ENCODE measurements around the gene CIDEC. TPM values are rescaled to one million over a fixed set of nuclear protein-coding genes. Genes with fewer than 3 reads are reported as not detected.
"Not testable (repeated sequence)": the region's sequence is repeated elsewhere in the genome, so short reads cannot be mapped to it uniquely, and the experiment has no call there.

Gene CIDEC
- total RNA-seq, 4 donors from 2014 or later, result 0.35 to 12.4 (median 1.6) TPM; not detected in 1

GRCh38 chr3:9878700-9879099, 1.4 kb downstream of the CIDEC start:
- 80% methylated on average over 1 to 4 of the region's 5 CpGs for WGBS, 2 donors (ENCODE audit: low coverage in 1 of 2)
- no peaks in the 10 kb centered on the region for H3K4me1 ChIP-seq
- no peak for ATAC-seq
- H3K27me3 ChIP-seq, result no peaks in the 10 kb centered on the region
- H3K27ac ChIP-seq, result no peak overlapping the region
- H3K4me3 ChIP-seq, result no peak overlapping the region
- no peaks in the 10 kb centered on the region for H3K36me3 ChIP-seq
- H3K9me3 ChIP-seq, result no peaks in the 10 kb centered on the region
- TF ChIP-seq EP300 (IDR thresholded peaks at IDR 0.05) (no peak), CTCF (IDR thresholded peaks at IDR 0.05) (no peak), POLR2A (IDR thresholded peaks at IDR 0.05) (no peak), POLR2AphosphoS5 (IDR thresholded peaks at IDR 0.05) (no peak)

GRCh38 chr3:9876991-9877390, 3.1 kb downstream of the CIDEC start:
- Histone ChIP-seq H3K27me3 (no peaks in the 10 kb centered on the region), H3K4me3 (no peak overlapping the region), H3K9me3 (no peaks in the 10 kb centered on the region), H3K4me1 (no peaks in the 10 kb centered on the region), H3K36me3 (no peaks in the 10 kb centered on the region), H3K27ac (no peak overlapping the region)
- WGBS, 2 donors (ENCODE audit: low coverage in 1 of 2), result 100% methylated on average over 3 of the region's 12 CpGs; no CpG with 5 or more reads in 1 of the 2 donors
- ATAC-seq, result no peak
- TF ChIP-seq EP300 (IDR thresholded peaks at IDR 0.05) (no peak), POLR2AphosphoS5 (IDR thresholded peaks at IDR 0.05) (no peak), POLR2A (IDR thresholded peaks at IDR 0.05) (no peak), CTCF (IDR thresholded peaks at IDR 0.05) (no peak)

DNA sequence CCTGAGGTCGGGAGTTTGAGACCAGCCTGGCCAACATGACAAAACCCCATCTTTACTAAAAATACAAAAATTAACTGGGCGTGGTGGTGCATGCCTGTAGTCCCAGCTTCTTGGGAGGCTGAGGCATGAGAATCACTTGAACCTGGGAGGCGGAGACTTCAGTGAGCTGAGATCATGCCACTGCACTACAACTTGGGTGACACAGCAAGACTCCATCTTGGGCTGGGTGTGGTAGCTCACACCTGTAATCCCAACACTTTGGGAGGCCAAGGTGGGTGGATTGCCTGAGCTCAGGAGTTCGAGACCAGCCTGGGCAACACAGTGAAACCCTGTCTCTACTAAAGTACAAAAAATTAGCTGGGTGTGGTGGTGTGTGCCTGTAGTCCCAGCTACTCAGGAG, 3.8 kb downstream of the CIDEC start:
- not testable (repeated sequence) for H3K27ac ChIP-seq, H3K4me3 ChIP-seq, H3K9me3 ChIP-seq, H3K36me3 ChIP-seq, ATAC-seq, H3K27me3 ChIP-seq, H3K4me1 ChIP-seq
- WGBS, 2 donors (ENCODE audit: low coverage in 1 of 2), result 57 to 91% methylated on average over 1 to 3 of the region's 4 CpGs

DNA sequence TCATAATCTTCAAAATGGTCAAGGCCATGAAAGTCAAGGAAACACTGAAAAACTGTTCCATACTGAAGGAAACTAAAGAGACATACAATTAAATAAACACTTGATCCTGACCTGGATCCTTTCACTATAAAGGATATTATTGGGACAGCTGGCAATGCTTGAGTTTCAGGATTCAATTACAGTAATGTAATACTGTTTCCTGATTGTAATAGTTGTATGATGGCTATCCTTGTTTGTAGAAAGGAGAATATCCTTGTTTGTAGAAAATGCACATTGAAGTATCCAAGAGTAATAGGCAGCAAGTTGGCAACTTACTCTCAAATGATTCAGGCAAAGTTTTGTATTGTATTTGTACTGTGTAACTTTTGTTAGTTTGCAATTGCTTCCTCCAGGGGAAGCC, 4.6 kb downstream of the CIDEC start:
- Histone ChIP-seq H3K27ac (no peak overlapping the region), H3K27me3 (no peaks in the 10 kb centered on the region), H3K9me3 (no peaks in the 10 kb centered on the region), H3K4me1 (no peaks in the 10 kb centered on the region), H3K4me3 (no peak overlapping the region), H3K36me3 (no peaks in the 10 kb centered on the region)
- TF ChIP-seq EP300 (IDR thresholded peaks at IDR 0.05) (no peak), POLR2A (IDR thresholded peaks at IDR 0.05) (no peak), POLR2AphosphoS5 (IDR thresholded peaks at IDR 0.05) (no peak), CTCF (IDR thresholded peaks at IDR 0.05) (no peak)
- no peak for ATAC-seq

DNA sequence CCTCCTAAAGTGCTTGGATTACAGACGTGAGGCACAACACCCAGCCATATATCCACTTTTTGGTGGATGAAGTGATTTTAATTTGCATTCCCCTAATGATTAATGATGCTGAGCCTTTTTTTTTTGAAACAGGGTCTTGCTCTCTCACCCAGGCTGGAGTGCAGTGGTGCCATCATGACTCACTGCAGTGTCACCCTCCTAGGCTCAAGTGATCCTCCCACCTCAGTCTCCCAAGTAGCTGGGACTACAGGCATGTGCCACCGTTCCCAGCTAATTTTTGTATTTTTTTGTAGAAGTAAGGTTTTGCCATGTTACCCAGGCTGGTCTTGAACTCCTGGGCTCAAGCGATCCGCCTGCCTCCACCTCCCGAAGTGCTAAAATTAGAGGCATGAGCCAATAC, 8.0 kb downstream of the CIDEC start:
- H3K9me3 ChIP-seq, H3K27ac ChIP-seq, H3K27me3 ChIP-seq, ATAC-seq, H3K4me3 ChIP-seq, H3K36me3 ChIP-seq, H3K4me1 ChIP-seq: not testable (repeated sequence)
- 88 to 96% methylated on average over 5 of the region's 5 CpGs for whole genome bisulfite sequencing, 2 donors (ENCODE audit: low coverage in 1 of 2)

DNA sequence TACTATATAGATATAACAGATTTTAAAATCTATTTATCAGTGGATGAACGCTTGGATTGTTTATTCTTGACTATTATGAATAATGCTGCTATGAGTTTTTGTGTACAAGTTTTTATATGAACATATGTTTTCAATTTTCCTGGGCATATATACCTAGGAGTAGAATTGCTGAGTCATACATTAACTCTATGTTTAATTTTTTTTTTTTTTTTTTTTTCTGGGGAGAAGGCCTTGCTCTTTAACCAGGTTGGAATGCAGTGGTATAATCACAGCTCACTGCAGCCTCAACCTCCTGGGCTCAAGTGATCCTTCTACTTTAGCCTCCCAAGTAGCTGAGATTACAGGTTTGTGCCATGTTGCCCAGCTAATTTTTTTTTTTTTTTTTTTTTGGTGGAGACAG, 9.1 kb downstream of the CIDEC start:
- Histone ChIP-seq H3K36me3 (no peaks in the 10 kb centered on the region), H3K4me1 (peaks cover 0 to 16% (median 0%) of the 10 kb centered on the region in 3 donors), H3K4me3 (no peak overlapping the region), H3K27ac (no peak overlapping the region), H3K9me3 (no peaks in the 10 kb centered on the region), H3K27me3 (no peaks in the 10 kb centered on the region)
- 53 to 91% methylated on average over 1 of the region's 1 CpG for WGBS, 2 donors (ENCODE audit: low coverage in 1 of 2)
- ATAC-seq, result no peak
- no peak for TF ChIP-seq EP300 (IDR thresholded peaks at IDR 0.05)
- no peak for TF ChIP-seq CTCF (IDR thresholded peaks at IDR 0.05)
- TF ChIP-seq POLR2A (IDR thresholded peaks at IDR 0.05), result no peak
- TF ChIP-seq POLR2AphosphoS5 (IDR thresholded peaks at IDR 0.05), result no peak
